ENCODE results near the gene IL21R.
"Not testable (repeated sequence)": the region's sequence is repeated elsewhere in the genome, so short reads cannot be mapped to it uniquely, and the experiment has no call there.

Gene IL21R

DNA sequence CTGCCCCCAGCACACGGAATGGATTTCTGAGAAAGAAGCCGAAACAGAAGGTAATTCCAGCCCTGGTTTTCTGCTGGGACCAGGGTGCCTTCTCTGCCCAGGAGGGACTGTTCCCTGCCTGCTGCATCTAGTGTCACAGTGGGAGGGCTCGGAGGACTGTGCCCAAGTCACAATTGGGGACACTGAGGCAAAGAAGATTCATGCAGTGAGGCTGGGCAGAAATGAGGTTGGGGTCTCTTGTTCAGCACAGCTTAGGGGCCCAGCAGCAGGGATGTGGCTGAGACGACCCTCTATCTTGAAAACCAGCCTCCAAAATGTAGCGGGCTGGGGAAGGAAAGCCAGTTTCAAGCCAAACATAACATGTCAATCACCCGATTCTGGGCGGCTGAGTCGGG, 592 bp downstream of the IL21R start:
- FAIRE-seq (no peak), DNase-seq (ENCODE audit: insufficient read length, low spot score) (no peak)
- no peak for TF ChIP-seq POLR2A (IDR thresholded peaks at IDR 0.05; ENCODE audit: low read depth, low read length)

DNA sequence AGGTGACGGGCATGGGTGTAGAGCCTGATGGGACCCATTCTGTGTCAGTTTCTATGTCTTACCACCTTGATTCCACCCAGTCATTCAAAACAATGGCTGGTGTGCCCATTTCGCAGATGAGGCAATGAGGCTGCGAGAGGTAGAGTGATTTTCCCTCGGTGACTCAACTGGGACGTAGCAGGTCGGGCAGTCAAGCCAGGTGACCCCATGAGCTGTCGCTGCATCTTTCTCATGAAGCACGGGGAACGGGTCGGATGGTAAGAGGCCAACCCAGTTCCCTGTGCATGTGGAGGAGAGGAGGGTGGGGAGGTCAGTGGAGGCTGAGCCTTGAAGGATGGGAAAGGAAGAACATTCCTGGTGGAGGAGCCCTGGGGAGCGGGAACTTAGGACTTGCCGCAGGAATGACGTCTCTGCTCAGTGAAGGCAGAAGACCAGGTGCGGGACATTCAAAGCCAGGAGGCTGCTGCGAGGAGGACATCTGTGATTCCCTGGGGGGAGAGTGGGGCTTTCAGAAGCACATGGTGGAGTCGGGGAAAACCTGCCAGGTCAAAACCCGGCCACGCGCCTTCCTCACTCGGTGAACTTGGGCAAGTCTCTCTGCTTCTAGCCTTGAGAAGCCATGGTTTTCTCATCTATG, 1.1 kb downstream of the IL21R start:
- DNase-seq (ENCODE audit: insufficient read length, low spot score) (no peak), FAIRE-seq (no peak)
- TF ChIP-seq POLR2A (IDR thresholded peaks at IDR 0.05; ENCODE audit: low read depth, low read length), result no peak

DNA sequence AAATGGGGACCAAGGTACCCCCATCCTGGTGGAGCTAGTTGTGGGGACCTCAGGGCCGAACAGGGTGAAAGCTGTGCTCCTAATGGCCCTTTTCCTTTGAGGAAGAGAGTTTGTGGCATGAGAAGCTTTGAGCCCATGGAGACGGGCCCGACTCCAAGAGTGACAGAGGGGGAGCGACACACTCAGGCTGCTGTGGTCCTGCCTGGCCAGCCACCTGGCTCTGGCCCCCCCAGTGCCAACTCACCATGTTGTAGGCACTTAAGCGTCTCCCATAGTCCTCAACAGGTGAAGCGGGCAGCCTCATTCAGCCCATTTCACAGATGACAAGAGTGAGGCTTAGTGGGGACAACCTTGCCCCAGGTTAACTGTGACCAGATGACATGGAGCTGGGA, 1.6 kb downstream of the IL21R start:
- DNase-seq (ENCODE audit: insufficient read length, low spot score) (no peak), FAIRE-seq (no peak)
- no peak for TF ChIP-seq POLR2A (IDR thresholded peaks at IDR 0.05; ENCODE audit: low read depth, low read length)

DNA sequence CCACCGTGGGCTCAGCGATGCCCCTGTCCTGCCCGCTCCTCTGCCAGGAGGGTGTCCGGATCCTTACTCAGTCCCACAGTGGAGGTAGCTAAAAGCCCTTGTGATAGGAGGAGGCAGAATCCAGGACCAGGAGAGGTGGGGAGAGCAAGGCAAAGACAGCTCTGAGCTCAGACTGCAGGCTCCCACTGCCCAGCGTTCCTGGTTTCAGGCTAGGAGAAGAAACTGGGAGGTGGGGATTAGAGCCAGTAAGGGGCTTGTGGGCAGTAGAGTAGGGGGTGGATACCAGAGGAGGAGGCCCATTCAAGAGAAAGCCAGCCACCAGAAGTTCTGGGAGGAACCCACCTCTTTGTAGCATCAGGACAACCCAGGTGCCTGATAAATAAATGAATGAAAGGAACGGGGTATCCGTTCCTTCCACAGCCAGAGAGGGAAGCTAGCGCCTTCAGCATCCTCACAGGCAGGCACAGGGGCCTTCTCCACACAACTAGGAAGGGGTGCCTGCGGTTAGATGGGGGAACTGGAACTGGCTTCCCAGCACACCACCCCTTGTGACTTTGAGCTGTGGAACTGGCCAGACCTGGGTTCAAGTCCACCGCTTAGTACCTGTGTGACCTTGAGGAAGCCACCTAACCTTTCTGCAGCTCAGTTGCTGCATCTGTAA, 2.3 kb downstream of the IL21R start:
- FAIRE-seq, result no peak

DNA sequence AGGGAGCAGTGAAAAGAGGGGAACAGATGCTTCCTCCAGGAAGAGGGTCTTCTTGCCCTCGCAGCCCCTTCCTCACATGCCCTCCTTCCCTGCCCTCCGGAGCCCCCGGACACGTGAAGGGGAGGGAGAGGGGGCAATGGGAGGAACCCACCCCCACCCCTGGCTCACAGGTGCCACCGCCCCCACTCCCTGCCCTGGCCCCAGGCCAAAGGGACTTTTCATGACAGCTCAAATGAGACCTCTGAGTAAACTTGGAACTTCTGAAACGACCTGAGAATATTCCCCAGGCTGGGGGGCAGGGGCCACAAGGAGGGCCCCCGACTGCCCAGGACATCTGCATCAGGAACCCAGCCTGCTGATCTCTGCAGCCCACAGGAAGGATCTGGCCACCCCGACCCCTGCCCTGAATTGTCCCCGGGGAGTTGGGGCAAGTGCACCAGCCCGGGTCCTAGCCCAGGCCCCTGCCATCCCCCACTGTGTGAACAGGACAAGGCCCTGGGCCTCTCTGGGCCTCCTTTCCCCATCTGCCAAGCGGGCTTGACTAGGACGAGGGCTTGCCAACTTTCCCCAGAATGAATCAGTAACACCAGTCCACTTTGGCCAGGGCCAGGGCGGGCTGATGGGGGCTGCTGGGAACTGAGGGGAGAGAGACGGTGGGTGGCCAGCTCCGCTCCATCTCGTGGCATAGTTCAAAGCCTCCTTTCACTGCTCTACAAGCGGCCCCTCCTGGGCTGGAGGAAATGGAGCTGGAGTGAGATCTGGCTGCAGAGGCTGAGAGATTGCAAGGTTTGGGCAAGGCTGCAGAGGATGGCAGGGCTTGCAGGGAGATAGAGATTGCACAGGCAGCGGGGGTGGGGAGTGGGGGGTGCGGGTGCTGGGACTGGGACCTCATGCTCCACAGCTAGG, 3.8 kb downstream of the IL21R start:
- TF ChIP-seq POLR2A (IDR thresholded peaks at IDR 0.05; ENCODE audit: low read depth, low read length), result no peak
- FAIRE-seq (no peak), DNase-seq (ENCODE audit: insufficient read length, low spot score) (no peak)

More for the DNA sequence above, 2.3 kb downstream of the IL21R start:
- no peak for DNase-seq (ENCODE audit: insufficient read length, low spot score)
- no peak for TF ChIP-seq POLR2A (IDR thresholded peaks at IDR 0.05; ENCODE audit: low read depth, low read length)

DNA sequence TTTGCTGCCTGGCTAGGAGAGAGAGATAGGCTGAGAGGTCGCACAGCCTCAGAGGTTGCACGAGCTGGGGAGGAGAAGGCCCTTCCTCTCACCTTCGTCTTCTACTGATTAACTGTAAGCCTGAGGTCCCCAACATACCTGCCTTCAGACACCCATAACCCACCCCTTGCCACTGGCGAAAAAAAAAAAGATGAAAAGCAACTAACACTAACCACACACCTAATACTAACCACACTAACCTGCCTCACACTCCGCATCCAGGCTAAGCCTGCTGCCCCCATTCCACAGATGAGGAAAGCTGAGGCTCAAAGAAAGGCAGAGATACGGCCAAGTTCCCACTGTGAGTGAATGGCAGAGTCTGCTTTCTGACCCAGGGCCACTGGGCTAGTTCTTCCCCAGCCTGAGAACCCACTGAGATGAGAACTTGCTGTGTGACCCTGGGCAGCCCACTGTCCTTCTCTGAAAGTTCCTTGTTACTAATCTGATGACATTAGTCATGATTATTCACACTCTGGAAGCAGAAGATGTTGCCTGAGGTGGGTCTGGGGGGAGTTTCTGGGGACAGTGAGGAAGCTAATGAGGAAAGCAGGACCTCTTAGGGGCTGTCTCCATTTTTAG, 4.6 kb downstream of the IL21R start:
- no peak for TF ChIP-seq POLR2A (IDR thresholded peaks at IDR 0.05; ENCODE audit: low read depth, low read length)
- DNase-seq (ENCODE audit: insufficient read length, low spot score) (no peak), FAIRE-seq (no peak)

DNA sequence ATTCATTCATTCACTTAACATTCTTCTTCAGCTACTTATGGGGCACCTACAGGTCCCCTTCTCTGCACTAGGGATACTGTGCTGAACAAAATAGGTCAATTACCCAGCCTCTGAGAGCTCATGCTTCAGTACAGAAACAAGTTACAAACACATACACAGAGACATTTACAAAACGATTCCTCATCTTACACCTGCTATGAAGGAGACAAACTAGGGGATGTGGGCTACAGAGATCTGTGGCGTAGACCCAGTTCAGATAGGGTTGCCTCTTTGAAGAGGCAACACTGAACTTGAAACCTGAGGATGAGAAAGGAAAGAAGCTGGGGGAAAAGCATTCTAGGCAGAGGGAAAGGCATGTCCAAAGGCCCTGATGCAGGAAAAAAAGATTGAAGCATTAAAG, 5.2 kb downstream of the IL21R start:
- TF ChIP-seq POLR2A (IDR thresholded peaks at IDR 0.05; ENCODE audit: low read depth, low read length), result no peak
- FAIRE-seq, result no peak

DNA sequence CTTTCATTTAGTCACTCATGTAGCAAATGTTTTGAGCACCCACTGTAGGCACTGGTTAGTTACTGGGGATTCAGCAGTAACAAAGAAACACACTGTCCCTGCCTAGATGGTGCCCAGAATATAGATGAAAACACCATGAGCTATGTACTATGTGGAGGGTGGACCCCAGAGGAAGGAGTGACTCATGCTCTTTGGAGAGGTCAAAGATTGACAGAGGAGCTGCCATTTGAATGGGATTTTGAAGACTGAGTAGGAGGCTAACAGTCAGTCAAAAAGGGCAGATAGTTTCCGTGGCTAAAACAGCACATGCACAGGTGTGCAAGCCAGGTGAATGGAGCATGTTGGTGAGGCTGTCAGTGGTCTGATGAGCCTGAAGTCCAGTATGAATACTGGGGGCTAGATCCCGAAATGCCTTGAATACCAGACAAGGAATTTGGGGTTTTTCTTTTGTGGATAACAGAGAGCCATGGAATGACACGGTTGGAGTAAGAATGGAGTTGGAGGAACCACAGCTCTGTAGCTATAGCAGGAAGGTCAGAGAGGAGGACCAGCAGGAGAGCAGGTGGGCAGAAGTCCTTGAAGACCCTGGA, 6.1 kb downstream of the IL21R start:
- no peak for DNase-seq (ENCODE audit: insufficient read length, low spot score)
- no peak for FAIRE-seq

More for the DNA sequence above, 5.2 kb downstream of the IL21R start:
- no peak for DNase-seq (ENCODE audit: insufficient read length, low spot score)

DNA sequence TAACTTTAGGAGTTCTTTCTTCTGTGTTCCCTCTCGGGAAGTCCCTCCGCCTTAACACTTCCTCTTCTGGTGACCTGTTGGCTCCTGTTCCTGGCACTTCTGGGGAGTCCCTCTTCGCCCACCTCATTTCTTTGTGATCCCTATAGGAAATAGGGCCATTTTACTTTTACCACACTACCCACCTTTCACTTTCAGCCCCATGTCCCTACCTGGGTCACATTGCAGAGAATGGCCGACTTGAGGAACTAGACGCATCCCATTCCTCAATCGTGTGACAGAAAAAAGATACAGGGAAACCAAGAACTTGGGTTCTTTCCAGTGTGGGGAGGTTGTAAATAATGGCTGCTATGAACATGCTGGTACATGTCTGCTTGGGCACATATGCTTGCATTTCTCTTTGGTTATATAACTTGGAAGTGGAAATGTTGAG, 6.6 kb downstream of the IL21R start:
- TF ChIP-seq POLR2A (IDR thresholded peaks at IDR 0.05; ENCODE audit: low read depth, low read length), result no peak
- DNase-seq (ENCODE audit: insufficient read length, low spot score) (no peak), FAIRE-seq (no peak)

More for the DNA sequence above, 6.1 kb downstream of the IL21R start:
- TF ChIP-seq POLR2A (IDR thresholded peaks at IDR 0.05; ENCODE audit: low read depth, low read length), result no peak

DNA sequence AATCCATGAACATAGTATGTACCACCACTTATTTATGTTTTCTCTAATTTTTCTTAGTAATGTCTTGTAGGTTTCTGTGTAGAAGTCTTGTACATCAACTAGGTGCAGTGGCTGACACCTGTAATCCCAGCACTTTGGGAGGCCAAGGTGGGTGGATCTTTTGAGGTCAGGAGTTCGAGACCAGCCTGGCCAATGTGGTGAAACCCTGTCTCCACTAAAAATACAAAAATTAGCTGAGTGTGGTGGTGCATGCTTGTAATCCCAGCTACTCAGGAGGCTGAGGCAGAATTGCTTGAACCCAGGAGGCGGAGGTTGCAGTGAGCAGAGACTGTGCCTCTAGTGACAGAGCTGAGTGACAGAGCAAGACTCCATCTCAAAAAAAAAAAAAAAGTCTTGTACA, 8.0 kb downstream of the IL21R start:
- DNase-seq (ENCODE audit: insufficient read length, low spot score); FAIRE-seq: not testable (repeated sequence)

DNA sequence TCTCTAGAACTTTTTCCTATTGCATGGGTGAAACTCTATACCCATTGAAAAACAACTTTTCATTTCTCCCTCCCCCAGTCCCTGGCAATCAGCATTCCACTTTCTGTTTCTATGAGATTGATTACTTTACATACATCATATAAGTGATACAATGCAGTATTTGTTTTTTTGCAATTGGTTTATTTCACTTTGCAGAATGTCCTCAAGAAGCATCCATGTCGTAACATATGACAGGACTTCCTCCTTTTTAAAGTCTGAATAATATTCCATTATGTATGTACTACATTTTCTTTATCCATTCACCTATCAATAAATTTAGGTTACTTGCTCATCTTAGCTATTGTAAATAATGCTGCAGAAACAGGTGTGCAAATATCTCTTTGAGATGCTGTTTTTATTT, 8.8 kb downstream of the IL21R start:
- DNase-seq (ENCODE audit: insufficient read length, low spot score), result no peak
- no peak for TF ChIP-seq POLR2A (IDR thresholded peaks at IDR 0.05; ENCODE audit: low read depth, low read length)
- no peak for FAIRE-seq

DNA sequence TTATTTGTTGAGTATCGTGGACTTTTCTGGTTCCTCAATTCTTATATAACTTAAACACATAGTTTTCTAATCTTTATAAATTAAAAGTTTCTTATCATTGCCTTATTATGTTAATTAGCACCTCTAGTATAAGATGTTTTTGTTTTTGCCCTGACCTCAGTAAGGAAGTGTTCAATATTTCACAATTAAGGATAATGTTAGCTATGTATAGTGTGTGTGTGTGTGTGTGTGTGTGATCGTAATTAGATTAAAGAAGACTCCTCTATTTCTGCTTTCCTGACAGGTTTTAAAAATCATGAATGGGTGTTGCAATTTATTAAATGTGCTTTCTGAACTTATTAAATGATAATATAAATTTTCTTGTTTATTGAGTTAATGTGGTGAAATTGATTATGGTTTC, 12.0 kb downstream of the IL21R start:
- FAIRE-seq (no peak), DNase-seq (ENCODE audit: insufficient read length, low spot score) (no peak)
- TF ChIP-seq POLR2A (IDR thresholded peaks at IDR 0.05; ENCODE audit: low read depth, low read length), result no peak

DNA sequence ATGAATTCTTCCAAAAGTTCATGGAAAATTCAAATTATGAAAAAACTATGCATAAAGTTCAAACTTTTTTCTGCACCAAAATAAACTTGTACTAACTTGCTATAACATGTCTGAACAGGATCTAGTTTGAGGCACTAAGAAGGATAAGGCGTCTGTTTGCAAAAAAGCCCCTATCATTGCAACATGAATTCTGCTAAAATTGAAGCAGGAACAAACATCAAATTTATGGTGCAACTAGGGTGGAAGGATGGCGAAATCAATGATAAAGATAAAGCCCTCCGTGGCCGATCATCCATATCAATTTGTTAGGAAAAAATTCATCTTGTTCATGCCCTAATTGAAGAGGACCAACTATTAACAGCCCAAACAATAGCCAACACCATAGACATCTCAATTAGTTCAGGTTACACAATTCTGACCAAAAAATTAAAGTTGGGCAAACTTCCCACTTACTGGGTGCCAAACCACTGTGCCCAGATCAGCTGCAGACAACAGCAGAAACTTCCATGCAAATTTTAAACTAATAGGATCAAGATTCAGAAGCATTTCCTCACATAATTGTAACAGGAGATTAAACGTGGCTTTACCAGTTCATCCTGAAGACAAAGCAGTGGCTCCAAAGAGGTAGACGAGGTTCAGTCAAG, 12.9 kb downstream of the IL21R start:
- no peak for FAIRE-seq
- no peak for DNase-seq (ENCODE audit: insufficient read length, low spot score)
- no peak for TF ChIP-seq POLR2A (IDR thresholded peaks at IDR 0.05; ENCODE audit: low read depth, low read length)
